Activated CD8-positive, alpha-beta T cell treated with anti-CD3 and anti-CD28 coated beads, Interleukin-2, amount 10 ng/mL, durations not matched to agents 7 days and 5 days (primary cell): Measurements from ENCODE around the gene CST1. TPM values are rescaled to one million over a fixed set of nuclear protein-coding genes. Genes with fewer than 3 reads are reported as not detected.

Experiments used
- total RNA-seq, 2 experiments: library from RNA; stranded (reverse); gene quantifications; one replicate each; pipeline ENCODE4 v1.2.3, GENCODE V29; 2021

Gene CST1
- total RNA-seq, 2 experiments from 2014 or later = not detected

Other genes with a start within 250 kb of the CST1 start
- gene CST9L, start 182.5 kb downstream of the CST1 start, total RNA-seq = not detected
- gene CST9, start 145.0 kb downstream of the CST1 start, total RNA-seq = not detected
- under 1 TPM; 0.47 to 0.50 TPM for gene CST3, start 113.0 kb downstream of the CST1 start, total RNA-seq
- gene CST4, start 61.9 kb downstream of the CST1 start, total RNA-seq = not detected
- gene CST2, start 75.8 kb upstream of the CST1 start, total RNA-seq = not detected
- gene CST5, start 128.8 kb upstream of the CST1 start, total RNA-seq = not detected
- not detected for gene GGTLC1, start 237.8 kb upstream of the CST1 start, total RNA-seq